Fibroblast of villous mesenchyme (primary cell): ENCODE results near the gene ARHGEF4. TPM values are rescaled to one million over a fixed set of nuclear protein-coding genes. Genes with fewer than 3 reads are reported as not detected.

Source experiments
- DNase-seq: peaks from one replicate; pipeline ENCODE4 v3.0.0-alpha.2; 2010; ENCODE audit warnings: low read depth
- H3K4me3 ChIP-seq: 2 replicates; pipeline ENCODE4 v1.5.1; 2011; ENCODE audit warnings: low read depth, mild to moderate bottlenecking, low read length
- total RNA-seq: library from RNA; depleted of rRNA; stranded (reverse); fragments of >200 nt; gene quantifications from 2 replicates; pipeline ENCODE4 v1.2.3, GENCODE V29; 2012
- TF ChIP-seq, protein P1 (sequence below): IDR thresholded peaks from 2 replicates; pipeline ENCODE4 v1.5.1; 2012; ENCODE audit warnings: low read depth, mild to moderate bottlenecking, low read length; ENCODE audit not compliant: insufficient read depth

ARHGEF4 gene
- total RNA-seq, 1 donor: 0.86 TPM

- no peak overlapping the region for H3K4me3 ChIP-seq
- TF ChIP-seq, protein P1, sequence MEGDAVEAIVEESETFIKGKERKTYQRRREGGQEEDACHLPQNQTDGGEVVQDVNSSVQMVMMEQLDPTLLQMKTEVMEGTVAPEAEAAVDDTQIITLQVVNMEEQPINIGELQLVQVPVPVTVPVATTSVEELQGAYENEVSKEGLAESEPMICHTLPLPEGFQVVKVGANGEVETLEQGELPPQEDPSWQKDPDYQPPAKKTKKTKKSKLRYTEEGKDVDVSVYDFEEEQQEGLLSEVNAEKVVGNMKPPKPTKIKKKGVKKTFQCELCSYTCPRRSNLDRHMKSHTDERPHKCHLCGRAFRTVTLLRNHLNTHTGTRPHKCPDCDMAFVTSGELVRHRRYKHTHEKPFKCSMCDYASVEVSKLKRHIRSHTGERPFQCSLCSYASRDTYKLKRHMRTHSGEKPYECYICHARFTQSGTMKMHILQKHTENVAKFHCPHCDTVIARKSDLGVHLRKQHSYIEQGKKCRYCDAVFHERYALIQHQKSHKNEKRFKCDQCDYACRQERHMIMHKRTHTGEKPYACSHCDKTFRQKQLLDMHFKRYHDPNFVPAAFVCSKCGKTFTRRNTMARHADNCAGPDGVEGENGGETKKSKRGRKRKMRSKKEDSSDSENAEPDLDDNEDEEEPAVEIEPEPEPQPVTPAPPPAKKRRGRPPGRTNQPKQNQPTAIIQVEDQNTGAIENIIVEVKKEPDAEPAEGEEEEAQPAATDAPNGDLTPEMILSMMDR: no peak
- no peak for DNase-seq
Measured at GRCh38 chr2:131043199-131044074, 206.7 kb downstream of the ARHGEF4 start.

GRCh38 chr2:131044075-131044756 is 207.5 kb downstream of the ARHGEF4 start:
- H3K4me3 ChIP-seq: no peak overlapping the region
- TF ChIP-seq, protein P1: no peak
- DNase-seq: no peak

- TF ChIP-seq, protein P1: no peak
- no peak overlapping the region for H3K4me3 ChIP-seq
- no peak for DNase-seq
Measured at GRCh38 chr2:131044757-131045150, 208.0 kb downstream of the ARHGEF4 start.

DNA sequence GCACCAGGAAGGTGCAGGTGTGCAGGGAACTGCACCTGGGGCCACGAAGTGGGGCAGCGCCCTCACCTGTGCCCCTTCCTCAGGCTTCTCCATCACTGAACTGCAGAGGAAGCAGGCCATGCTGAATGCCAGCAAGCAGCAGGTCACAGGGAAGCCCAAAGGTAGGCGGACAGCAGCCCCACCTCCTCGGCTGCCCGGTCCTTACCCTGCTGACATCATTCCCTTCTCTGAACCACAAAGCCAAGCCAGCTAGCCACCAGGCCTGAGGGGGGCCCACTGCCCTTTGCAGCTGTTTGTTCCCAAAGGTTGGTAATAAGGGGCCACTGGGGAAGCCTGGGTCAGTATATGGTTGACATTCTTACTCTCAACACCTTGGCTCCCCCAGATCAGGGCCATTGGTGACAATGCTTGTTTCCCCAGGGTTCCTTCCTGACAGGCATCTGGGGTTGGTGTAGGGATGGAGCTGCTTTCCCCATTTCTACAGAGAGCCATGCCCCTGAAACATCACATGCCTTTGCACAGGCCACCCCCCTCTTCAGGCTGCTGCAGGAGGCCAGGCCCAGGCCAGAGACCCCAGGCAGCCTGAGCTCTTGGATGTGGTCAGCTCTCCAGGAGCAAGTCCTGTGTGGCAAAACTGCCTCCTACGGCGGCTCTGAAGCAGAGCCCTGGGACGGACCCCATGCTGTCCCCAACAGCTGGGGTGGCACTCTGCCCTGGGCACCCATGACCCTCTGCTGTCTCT is 208.7 kb downstream of the ARHGEF4 start:
- TF ChIP-seq, protein P1: no peak
- H3K4me3 ChIP-seq: no peak overlapping the region
- DNase-seq: no peak

DNA sequence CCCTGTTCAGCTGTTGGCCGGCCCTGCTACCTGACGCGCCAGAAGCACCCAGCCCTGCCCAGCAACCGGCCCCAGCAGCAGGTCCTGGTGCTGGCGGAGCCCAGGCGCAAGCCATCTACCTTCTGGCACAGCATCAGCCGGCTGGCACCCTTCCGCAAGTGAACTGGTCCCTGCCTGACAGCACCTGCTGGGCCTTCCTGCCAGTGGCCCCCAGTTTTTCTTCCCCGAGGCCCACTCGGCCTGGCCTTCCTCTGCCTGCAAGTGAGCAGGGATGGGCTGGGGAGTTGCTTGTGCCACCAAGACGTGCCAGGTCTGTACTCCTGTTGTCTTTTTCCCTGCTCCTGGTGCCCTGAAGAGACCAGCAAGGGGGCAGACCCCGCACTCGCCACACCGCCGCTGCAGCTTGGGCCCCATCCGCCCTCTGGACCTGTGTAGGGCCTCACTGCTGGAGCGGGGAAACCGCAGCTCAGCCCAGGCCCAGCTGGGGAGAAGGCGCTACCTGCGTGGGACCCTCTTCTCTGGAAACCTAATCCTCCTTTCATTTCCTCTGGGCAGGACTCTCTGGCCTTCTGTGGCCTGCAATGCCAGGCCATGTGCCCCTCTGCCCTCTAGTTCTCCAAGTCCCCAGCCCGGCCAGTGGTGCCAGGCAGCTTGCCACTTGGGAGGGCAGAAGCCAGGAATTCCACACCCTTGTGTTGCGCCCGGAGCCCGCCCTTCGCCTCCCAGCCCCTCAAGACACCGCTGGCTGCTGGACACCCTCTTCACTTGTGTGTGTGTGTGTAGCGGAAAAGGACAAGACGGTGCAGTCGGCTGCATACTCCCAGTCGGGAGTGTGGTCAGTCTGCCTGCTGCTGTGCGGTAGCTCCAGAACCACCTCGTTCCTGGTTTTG is 209.6 kb downstream of the ARHGEF4 start:
- H3K4me3 ChIP-seq: no peak overlapping the region
- DNase-seq: no peak
- TF ChIP-seq, protein P1: no peak
